Activated naive CD4-positive, alpha-beta T cell treated with anti-CD3 and anti-CD28 coated beads, Interleukin-2, amount 50 U/mL, for 24 hours (primary cell): ENCODE measurements around the gene WNT6.

ENCODE experiments used
- H3K27ac Mint-ChIP-seq: one replicate; pipeline ENCODE4 v1.8.0; 2021; ENCODE audit warnings: mild to moderate bottlenecking, mixed read lengths
- H3K27me3 Mint-ChIP-seq: one replicate; pipeline ENCODE4 v1.8.0; 2021; ENCODE audit warnings: mixed read lengths
- H3K36me3 Mint-ChIP-seq: one replicate; pipeline ENCODE4 v1.8.0; 2021; ENCODE audit warnings: mixed read lengths
- H3K4me1 Mint-ChIP-seq: one replicate; pipeline ENCODE4 v1.8.0; 2021; ENCODE audit warnings: mixed read lengths
- H3K4me3 Mint-ChIP-seq: one replicate; pipeline ENCODE4 v1.8.0; 2021; ENCODE audit warnings: mild to moderate bottlenecking, mixed read lengths
- H3K9me3 Mint-ChIP-seq: one replicate; pipeline ENCODE4 v1.8.0; 2021; ENCODE audit warnings: mixed read lengths

The WNT6 gene

GRCh38 chr2:218859556-218859987 is at the start of gene WNT6:
WNT6 (plus strand) TSS chr2:218859805; CDS start chr2:218860038, 233 bp downstream.
- Mint-ChIP-seq H3K4me1 (peaks cover 17% of the 10 kb centered on the region), H3K4me3 (peak within 1 kb of the TSS; percentile 76), H3K9me3 (no peaks in the 10 kb centered on the region), H3K27me3 (peaks cover 53% of the 10 kb centered on the region), H3K27ac (no peak within 1 kb of the TSS), H3K36me3 (no peaks in the 10 kb centered on the region)

- Mint-ChIP-seq H3K36me3 (no peaks in the 10 kb centered on the region), H3K9me3 (no peaks in the 10 kb centered on the region), H3K4me1 (no peaks in the 10 kb centered on the region), H3K27me3 (peaks cover 18% of the 10 kb centered on the region), H3K4me3 (no peak overlapping the region), H3K27ac (no peak overlapping the region)
Observed at GRCh38 chr2:218810256-218810655, 49.3 kb upstream of the WNT6 start.

DNA sequence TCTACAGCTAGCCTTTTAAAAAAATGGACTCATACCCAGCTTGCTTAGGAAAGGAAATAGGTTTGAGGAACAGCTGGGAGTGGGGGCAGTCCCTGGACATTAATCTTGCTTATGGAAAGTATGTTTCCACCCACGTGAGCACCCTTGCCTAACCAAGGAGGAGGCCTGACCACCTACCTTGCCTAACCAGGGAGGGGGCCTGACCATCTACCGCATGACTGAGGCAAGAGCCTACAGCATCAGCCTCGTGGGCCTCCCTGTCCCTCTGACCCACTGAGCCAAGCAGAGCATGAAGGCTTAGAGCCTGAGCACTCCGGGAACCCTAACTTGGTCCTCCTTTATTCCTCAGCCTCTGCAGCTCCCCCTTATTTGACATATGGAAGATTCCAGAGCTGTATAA is 48.2 kb upstream of the WNT6 start:
- Mint-ChIP-seq H3K4me1 (no peaks in the 10 kb centered on the region), H3K4me3 (no peak overlapping the region), H3K27ac (no peak overlapping the region), H3K27me3 (peaks cover 17% of the 10 kb centered on the region), H3K36me3 (no peaks in the 10 kb centered on the region), H3K9me3 (no peaks in the 10 kb centered on the region)

DNA sequence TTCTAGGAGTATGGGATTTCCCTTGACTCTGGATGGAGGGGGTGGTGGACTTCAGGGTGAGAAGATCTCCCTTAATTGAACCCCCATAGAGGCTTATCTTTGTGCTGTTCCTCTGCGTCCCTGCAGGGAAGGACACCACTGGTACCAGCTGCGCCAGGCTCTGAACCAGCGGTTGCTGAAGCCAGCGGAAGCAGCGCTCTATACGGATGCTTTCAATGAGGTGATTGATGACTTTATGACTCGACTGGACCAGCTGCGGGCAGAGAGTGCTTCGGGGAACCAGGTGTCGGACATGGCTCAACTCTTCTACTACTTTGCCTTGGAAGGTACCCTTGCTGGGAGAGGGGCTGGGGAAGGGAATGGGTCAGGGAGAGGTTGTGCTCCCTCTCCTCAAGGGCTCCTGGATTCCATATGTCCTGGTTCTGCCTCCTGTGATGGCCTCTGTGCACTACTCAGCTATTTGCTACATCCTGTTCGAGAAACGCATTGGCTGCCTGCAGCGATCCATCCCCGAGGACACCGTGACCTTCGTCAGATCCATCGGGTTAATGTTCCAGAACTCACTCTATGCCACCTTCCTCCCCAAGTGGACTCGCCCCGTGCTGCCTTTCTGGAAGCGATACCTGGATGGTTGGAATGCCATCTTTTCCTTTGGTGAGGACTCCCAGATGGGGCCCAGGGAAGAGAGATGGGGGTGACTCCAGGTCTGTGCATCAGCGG is 47.3 kb upstream of the WNT6 start:
- Mint-ChIP-seq H3K27ac (no peak overlapping the region), H3K4me3 (no peak overlapping the region), H3K4me1 (no peaks in the 10 kb centered on the region), H3K9me3 (no peaks in the 10 kb centered on the region), H3K36me3 (no peaks in the 10 kb centered on the region), H3K27me3 (peaks cover 14% of the 10 kb centered on the region)

DNA sequence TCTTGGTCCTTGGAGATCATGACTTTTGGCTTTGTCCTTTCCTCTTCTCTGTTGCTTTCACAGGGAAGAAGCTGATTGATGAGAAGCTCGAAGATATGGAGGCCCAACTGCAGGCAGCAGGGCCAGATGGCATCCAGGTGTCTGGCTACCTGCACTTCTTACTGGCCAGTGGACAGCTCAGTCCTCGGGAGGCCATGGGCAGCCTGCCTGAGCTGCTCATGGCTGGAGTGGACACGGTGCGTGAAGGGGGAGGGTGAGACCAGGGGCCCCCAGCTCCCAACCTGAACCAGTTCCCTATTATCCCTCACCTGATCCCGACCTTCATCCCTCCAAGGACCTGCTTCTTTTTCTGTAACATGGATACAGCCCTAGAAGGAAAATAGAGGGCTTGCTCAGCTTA is 46.7 kb upstream of the WNT6 start:
- no peaks in the 10 kb centered on the region for H3K36me3 Mint-ChIP-seq
- H3K27me3 Mint-ChIP-seq, result peaks cover 13% of the 10 kb centered on the region
- no peak overlapping the region for H3K4me3 Mint-ChIP-seq
- H3K9me3 Mint-ChIP-seq, result no peaks in the 10 kb centered on the region
- no peak overlapping the region for H3K27ac Mint-ChIP-seq
- no peaks in the 10 kb centered on the region for H3K4me1 Mint-ChIP-seq

GRCh38 chr2:218813771-218814460 is 45.7 kb upstream of the WNT6 start:
- Mint-ChIP-seq H3K36me3 (no peaks in the 10 kb centered on the region), H3K27ac (no peak overlapping the region), H3K27me3 (peaks cover 9% of the 10 kb centered on the region), H3K4me1 (no peaks in the 10 kb centered on the region), H3K4me3 (no peak overlapping the region), H3K9me3 (no peaks in the 10 kb centered on the region)

- H3K27ac Mint-ChIP-seq, result no peak overlapping the region
- no peak overlapping the region for H3K4me3 Mint-ChIP-seq
Observed at GRCh38 chr2:218814540-218815243, 44.9 kb upstream of the WNT6 start.

GRCh38 chr2:218815244-218815637 is 44.4 kb upstream of the WNT6 start:
- H3K36me3 Mint-ChIP-seq, result no peaks in the 10 kb centered on the region
- H3K27ac Mint-ChIP-seq, result no peak overlapping the region
- H3K9me3 Mint-ChIP-seq, result no peaks in the 10 kb centered on the region
- H3K4me1 Mint-ChIP-seq, result no peaks in the 10 kb centered on the region
- no peak overlapping the region for H3K4me3 Mint-ChIP-seq
- peaks cover 3% of the 10 kb centered on the region for H3K27me3 Mint-ChIP-seq

More at GRCh38 chr2:218814540-218815243, 44.9 kb upstream of the WNT6 start:
- no peaks in the 10 kb centered on the region for H3K9me3 Mint-ChIP-seq
- no peaks in the 10 kb centered on the region for H3K4me1 Mint-ChIP-seq
- peaks cover 3% of the 10 kb centered on the region for H3K27me3 Mint-ChIP-seq
- H3K36me3 Mint-ChIP-seq, result no peaks in the 10 kb centered on the region

- H3K36me3 Mint-ChIP-seq, result no peaks in the 10 kb centered on the region
- H3K9me3 Mint-ChIP-seq, result no peaks in the 10 kb centered on the region
- no peak overlapping the region for H3K4me3 Mint-ChIP-seq
- H3K27ac Mint-ChIP-seq, result no peak overlapping the region
- no peaks in the 10 kb centered on the region for H3K4me1 Mint-ChIP-seq
- peaks cover 1% of the 10 kb centered on the region for H3K27me3 Mint-ChIP-seq
Observed at GRCh38 chr2:218815649-218816048, 44.0 kb upstream of the WNT6 start.

DNA sequence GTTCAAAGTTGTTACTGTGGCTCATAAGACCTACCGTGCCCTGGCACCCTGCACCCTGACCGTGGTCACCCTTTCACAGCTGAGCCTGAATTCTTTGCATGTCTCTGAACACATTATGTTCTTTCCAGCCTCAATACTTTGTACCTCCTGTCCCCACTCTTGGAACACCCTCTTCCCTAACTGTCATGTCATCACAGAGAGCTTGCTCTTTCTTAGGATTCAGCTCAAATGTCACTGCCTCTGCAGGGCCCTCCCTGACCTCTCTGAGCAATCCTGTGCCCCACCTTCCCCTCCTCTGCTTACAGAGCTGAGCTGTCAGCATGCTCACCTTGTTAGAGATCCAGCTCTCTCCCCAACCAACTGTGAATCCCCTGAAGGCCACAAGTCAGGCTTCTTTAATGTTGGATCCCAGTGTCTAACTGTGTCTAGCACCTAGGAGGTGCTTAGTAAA is 43.0 kb upstream of the WNT6 start:
- no peak overlapping the region for H3K4me3 Mint-ChIP-seq
- H3K36me3 Mint-ChIP-seq, result no peaks in the 10 kb centered on the region
- no peak overlapping the region for H3K27ac Mint-ChIP-seq
- no peaks in the 10 kb centered on the region for H3K9me3 Mint-ChIP-seq
- H3K27me3 Mint-ChIP-seq, result no peaks in the 10 kb centered on the region
- no peaks in the 10 kb centered on the region for H3K4me1 Mint-ChIP-seq

DNA sequence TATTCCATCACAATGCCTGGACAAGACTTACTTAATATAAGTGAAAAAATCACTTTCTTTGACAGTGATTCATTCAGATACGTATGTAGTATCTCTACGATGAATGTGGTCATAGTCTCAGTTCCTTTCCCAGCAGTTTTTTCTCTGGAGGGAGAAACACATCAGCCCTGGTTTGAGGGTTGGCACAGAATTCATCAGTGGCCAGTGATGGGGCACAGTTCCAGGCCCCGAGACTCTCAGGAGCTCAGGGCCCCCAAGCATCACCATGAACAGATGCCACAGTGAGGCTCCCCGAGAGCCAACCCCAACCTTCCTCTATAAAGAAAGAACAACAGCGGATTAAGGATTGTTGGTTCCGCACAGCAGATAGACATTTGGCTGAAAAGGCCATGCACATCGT is 40.5 kb upstream of the WNT6 start:
- Mint-ChIP-seq H3K9me3 (no peaks in the 10 kb centered on the region), H3K36me3 (no peaks in the 10 kb centered on the region), H3K27me3 (no peaks in the 10 kb centered on the region), H3K4me1 (no peaks in the 10 kb centered on the region), H3K27ac (no peak overlapping the region), H3K4me3 (no peak overlapping the region)

GRCh38 chr2:218820746-218821369 is 38.7 kb upstream of the WNT6 start:
- no peak overlapping the region for H3K27ac Mint-ChIP-seq
- no peak overlapping the region for H3K4me3 Mint-ChIP-seq
- H3K4me1 Mint-ChIP-seq, result no peaks in the 10 kb centered on the region
- no peaks in the 10 kb centered on the region for H3K36me3 Mint-ChIP-seq
- H3K9me3 Mint-ChIP-seq, result no peaks in the 10 kb centered on the region
- H3K27me3 Mint-ChIP-seq, result no peaks in the 10 kb centered on the region

GRCh38 chr2:218821605-218822211 is 37.9 kb upstream of the WNT6 start:
- H3K27ac Mint-ChIP-seq, result no peak overlapping the region
- H3K9me3 Mint-ChIP-seq, result no peaks in the 10 kb centered on the region
- H3K27me3 Mint-ChIP-seq, result no peaks in the 10 kb centered on the region
- no peaks in the 10 kb centered on the region for H3K36me3 Mint-ChIP-seq
- H3K4me3 Mint-ChIP-seq, result no peak overlapping the region
- no peaks in the 10 kb centered on the region for H3K4me1 Mint-ChIP-seq

DNA sequence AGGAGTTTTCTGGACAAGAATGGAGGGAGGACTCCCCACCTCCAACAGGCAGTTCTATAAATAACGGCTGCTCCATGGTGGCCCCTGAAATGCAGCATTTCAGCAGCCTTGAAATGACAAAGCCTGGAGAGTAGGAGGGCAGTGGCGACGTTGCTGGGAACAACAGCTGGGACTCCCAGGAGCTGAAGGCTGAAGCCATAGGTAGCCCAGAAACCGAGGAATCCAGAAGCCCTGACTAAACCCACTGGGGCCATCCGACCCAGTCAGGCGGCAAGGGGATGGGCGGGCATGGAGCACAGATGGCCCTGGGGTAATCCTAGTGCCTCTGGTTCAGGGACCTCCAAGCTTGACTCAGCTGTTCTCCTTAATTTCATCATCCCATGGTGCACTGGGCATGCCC is 37.0 kb upstream of the WNT6 start:
- Mint-ChIP-seq H3K36me3 (no peaks in the 10 kb centered on the region), H3K4me1 (no peaks in the 10 kb centered on the region), H3K4me3 (no peak overlapping the region), H3K9me3 (no peaks in the 10 kb centered on the region), H3K27ac (no peak overlapping the region), H3K27me3 (no peaks in the 10 kb centered on the region)

DNA sequence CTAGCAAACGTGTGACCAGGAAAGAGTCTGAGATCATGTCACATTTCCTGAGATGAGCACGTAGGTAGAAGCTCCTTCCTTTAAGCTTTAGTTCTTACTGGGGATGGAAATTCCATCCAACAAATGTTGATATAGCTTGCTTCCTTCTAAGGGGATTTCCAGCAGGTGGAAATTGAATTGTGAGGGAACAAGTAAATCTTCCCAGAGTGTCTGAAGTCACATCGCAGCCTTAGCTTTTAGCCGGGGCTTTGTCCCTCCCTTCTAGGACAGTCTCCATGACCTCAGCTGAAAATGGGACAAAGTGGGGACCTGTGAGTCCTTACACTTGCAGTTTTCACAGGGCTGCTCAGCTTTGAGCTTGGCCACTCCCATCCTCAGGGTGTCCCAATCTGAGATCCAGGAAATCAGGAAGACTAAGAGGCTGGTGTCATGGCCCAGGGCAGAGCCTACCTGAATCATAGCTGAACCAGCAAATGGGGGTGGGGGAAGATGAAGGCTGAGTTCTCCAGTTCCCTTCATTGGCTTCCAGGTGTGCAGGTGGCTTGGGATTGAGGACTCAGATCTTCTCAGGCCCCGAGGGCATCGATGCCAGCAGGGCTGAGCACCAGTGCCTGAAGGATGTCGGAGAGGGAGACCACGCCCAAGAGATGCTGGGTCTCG is 36.3 kb upstream of the WNT6 start:
- no peaks in the 10 kb centered on the region for H3K4me1 Mint-ChIP-seq
- no peaks in the 10 kb centered on the region for H3K36me3 Mint-ChIP-seq
- H3K9me3 Mint-ChIP-seq, result no peaks in the 10 kb centered on the region
- no peak overlapping the region for H3K27ac Mint-ChIP-seq
- H3K27me3 Mint-ChIP-seq, result peaks cover under 1% of the 10 kb centered on the region
- H3K4me3 Mint-ChIP-seq, result no peak overlapping the region
